Ramos (cell line): Measurements from ENCODE around the gene TMEM141.

Source experiments
- in situ Hi-C: fragments of 300-500 bp; cut with MboI; formaldehyde crosslinking; loops from one replicate; pipeline ENCODE4 v1.14.3; 2022; ENCODE audit warnings: low sequenced_read_pairs; ENCODE audit not compliant: unreplicated experiment

The TMEM141 gene

DNA sequence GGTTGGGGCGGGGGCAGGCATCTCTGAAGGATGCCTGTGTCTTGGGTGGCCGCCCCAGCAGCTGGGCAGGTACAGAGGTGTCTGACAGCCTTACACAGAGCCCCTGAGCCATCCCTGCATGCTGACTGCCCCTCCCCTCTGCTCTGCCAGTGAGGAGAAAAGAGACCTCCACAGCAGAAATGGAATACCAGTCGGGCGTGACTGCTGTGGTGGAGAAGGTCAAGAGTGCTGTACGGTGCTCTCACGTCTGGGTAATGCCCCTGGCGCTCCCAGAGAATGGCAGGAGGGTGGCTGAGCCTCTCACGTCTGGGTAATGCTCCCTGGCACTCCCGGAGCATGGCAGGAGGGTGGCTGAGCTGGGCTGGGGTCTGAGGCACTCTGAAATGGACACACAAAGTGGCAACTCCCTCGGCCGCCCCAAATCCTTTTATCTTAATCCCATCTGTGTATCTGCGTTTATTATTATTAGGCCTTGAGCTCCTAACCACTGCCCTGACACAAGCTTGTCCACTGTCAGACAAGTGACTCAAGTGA, 14.1 kb downstream of the TMEM141 start:
- in situ Hi-C loops, result no loop called here

DNA sequence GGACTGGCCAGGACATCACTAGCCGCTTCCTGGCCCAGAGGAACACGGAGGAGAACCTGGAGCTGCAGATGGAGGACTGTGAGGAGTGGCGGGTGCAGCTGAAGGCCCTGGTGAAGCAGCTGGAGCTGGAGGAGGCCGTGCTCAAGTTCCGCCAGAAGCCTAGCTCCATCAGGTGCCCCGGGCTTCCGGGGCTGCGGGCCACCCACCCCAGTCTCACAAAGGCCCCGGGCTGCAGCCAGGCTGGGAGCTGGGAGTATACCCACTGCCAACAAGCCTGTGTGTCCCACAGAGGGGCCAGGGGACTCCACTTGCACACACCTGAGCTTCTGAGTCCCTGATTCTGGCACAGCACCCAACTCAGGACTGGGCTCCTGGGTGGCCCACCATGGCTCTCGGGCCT, 14.9 kb downstream of the TMEM141 start:
- in situ Hi-C loops, result no loop called here

DNA sequence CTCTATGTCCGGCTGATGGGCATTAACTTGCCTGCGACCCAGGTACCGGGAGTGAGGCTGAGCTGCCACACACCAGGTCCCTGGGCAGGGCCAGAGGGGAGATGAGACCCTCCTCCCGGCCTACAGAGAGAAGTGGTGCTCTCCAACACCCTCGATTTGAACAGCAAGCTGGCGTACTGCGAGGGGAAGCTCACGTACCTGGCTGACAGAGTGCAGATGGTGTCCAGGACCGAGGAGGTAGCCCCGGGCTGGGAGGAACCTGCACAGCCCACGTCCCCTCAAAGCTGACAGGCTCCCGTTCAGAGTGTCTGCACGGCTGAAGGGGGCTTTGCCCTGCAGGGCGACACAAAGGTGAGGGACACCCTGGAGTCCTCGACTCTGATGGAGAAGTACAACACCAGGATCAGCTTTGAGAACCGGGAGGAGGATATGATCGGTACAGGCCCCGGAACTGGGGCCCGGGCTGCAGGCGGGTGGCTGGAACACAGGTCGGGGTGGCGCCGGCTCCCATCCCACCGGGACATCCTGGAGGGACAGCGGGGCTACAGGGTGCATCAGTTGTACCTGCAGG, 15.6 kb downstream of the TMEM141 start:
- in situ Hi-C loops, result no loop called here

DNA sequence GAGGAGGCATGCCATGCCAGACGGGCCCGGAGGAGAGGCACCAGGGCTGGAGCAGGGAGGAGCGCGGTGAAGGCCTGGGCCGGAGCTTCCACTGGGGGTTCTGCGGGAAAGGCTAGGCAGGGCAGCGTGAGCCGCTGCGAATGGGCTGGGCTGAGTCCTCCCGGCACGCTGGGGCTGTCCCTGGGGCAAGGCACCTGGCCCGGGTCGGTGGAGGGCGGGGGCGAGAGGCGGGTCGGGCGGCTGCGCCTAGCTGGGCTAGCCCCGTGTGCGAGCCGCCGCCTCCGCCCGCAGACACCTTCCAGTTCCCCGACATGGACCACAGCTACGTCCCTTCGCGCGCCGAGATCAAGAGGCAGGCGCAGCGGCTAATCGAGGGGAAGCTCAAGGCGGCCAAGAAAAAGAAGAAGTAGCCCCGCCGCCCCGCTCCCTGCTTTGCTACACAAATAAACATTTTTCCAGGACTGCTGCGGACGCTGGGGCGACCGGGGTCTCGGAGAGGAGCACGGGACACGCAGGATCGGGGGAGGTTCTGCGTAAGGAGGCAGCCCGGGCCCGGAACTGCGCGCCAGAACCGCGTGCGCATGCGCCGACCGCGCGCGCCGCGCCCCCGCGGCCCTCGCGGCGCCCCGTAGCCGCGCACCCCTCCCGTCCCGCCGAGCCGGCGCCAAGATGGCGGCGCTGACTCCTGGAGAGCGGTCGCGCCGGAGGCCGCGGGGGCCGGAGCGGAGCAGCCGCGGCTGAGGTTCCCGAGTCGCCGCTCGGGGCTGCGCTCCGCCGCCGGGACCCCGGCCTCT, 16.3 kb downstream of the TMEM141 start, which contains the start of gene RABL6:
Gene RABL6, plus strand, starts transcription at position 668 of the 794 bp plus-strand sequence. CDS start 249 bp downstream, outside the sequence.
- in situ Hi-C loops, result no loop called here

DNA sequence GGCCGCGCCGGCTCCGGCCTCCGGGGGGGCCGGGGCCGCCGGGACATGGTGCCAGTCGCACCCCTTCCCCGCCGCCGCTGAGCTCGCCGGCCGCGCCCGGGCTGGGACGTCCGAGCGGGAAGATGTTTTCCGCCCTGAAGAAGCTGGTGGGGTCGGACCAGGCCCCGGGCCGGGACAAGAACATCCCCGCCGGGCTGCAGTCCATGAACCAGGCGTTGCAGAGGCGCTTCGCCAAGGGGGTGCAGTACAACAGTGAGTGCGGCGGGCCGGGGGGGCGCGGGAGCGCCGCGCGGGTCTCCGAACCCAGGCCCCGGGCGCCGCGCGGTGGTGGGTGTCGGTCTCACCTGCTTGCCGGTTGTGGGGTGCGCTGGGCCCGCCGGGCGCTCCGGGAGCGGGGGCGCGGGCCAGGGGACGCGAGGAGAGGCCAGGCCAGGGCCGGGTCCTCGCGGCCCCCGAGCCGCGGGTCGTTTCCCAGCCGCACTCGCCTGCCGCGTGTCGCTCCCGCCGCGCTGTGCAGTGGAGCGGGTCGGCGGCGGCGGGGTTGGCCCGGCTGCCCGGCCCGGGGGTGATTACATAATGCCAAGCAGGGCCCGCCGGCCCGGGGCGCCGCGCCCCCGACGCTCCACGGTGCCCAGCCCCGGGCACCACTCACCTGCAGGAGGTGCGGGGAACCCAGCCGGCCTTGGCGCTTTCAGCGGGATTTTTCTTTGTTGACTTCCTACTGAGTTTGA, 17.1 kb downstream of the TMEM141 start:
- in situ Hi-C loops, result no loop called here

DNA sequence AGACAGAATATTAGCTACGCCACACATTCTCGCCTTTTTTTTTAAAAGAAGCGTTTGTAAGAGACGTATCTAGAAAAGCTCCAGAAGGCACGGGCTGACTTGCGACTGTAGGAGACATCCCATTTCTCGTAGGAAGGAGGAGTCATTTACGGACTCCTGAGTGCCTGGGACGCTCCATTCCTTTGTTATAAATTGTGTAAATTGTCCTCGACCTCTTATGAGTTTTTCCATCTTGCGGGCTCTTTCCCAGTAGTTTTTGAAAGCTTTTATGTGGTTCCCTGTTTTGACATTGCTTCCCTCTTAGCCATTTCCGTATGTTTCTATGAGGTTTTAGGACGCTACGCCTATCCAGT, 17.6 kb downstream of the TMEM141 start:
- in situ Hi-C loops, result no loop called here

DNA sequence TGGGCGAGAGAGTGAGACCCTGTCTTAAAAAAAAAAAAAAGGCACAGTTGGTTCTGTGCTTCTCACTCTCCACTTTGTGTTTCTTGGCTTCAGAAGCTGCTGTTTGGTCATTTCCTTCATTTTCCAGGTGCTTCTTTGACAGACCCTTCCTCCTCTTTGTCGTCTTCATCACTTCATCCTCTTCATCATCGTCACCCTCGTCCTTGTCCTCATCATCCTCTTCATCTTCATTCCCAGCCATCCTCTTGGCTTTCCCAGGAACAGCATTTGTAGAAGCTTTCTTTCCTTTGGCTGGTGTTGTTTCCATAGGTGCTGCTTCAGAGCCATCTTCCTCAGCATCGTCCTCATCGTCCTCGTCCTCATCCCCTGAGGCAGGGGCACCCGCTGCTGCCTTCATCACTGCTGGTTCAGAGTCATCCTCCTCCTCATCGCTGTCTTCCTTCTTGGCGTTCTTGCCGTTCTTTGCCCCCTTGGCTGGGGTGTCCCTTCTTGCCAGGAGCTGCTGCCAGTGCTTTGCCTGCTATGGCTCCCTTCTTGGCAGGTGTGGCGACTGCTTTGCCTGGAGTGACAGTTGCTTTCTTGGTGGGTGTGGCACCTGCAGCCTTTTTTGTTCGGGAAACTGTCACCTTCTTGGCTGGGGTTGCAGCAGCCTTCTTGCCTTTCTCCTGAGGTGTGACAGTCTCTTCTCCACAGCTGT, 23.7 kb downstream of the TMEM141 start:
- in situ Hi-C loops, result no loop called here

DNA sequence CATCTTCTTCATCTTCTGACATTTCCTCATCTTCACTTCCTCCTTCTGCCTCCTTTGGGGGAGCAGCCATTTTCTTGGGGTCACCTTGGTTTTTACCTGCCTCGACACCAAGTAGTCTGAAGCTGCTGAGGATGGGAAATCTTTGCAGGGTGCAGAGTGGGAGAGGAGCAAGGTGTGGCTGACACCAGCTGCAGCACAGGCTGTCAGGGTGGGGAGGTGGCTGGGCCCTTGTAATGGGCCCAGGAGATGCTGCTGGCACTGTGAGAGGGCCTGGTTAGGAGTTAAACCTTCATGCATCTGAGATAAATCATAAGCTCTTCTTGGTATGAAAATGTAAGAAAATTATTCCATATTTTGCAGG, 24.3 kb downstream of the TMEM141 start:
- in situ Hi-C loops, result no loop called here

DNA sequence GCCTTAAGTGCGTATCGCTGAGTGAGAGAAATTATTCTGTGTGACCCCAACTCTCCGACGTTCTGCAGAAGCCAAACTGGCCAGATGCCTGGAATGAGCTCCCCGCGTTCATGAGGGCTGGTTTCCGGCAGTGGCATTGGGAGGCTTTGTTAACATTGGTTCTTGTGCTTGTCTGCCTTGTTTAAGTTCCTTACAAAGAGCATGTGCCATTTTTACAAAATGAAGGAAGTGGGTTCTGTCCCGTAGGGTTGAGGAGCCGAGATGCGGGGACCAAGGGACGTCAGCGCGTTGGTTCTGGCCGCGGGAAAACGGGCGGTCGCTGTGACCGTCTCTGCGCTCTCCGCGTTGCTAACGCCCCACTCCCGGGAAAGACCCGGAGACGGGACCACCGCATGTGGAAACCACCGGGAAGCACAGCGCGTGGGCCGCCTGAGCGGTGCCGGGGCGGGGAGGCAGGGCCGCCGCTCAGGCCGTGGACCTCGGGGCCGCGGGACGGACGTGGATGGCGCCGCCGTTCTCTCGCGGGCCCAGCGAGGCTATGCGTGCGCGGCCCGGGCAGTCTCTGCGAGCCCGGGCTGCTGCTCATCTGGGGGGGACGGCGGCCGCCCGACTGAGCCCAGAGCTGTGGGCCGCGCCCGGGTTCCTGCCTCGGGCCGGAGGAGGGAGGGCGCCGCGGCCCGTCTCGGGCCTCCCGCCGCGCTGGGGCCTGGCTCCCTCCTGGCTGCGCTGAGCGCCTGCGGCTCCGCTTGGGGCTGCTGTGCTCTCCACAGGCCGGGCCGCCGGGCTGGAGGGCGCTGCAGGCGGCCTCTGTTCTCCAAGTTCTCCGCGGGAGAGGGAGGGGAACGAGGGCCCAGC, 30.1 kb downstream of the TMEM141 start:
- in situ Hi-C loops, result no loop called here

DNA sequence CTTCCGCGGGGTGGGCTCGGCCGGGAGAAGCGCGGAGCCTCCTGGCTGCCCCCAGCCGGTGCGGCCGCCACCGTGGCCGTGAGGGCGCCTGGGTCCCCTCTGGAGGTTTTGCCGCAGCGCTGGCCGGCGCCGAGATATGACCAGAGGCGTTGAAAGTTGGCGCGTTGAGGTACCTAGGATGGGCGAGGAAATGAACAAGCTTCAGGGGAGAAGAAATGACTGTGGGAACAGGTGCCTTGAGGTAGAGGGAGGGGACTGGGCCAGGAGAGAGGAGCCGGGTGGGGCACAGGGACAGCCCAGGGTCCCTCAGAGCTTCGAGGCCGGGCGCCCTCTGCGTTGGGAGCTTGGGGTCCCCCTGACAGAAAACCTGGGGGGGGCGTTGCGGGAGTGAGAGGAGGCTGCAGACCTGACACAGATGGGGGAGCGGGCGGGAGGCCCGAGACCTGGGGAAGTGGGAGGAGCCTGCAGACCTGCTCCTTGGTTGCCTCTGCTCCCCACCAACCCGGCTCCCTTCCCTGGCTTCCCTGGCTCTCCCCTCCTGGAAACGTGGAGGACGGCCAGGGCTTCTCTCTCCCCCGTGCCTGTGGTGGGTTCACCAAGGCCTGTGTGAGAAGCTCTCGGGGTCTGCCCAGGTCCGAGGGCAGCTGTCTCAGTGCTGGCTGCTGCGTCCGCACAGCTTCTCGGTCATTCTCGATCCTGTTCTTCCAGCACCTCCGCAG, 30.8 kb downstream of the TMEM141 start:
- in situ Hi-C loops, result no loop called here

DNA sequence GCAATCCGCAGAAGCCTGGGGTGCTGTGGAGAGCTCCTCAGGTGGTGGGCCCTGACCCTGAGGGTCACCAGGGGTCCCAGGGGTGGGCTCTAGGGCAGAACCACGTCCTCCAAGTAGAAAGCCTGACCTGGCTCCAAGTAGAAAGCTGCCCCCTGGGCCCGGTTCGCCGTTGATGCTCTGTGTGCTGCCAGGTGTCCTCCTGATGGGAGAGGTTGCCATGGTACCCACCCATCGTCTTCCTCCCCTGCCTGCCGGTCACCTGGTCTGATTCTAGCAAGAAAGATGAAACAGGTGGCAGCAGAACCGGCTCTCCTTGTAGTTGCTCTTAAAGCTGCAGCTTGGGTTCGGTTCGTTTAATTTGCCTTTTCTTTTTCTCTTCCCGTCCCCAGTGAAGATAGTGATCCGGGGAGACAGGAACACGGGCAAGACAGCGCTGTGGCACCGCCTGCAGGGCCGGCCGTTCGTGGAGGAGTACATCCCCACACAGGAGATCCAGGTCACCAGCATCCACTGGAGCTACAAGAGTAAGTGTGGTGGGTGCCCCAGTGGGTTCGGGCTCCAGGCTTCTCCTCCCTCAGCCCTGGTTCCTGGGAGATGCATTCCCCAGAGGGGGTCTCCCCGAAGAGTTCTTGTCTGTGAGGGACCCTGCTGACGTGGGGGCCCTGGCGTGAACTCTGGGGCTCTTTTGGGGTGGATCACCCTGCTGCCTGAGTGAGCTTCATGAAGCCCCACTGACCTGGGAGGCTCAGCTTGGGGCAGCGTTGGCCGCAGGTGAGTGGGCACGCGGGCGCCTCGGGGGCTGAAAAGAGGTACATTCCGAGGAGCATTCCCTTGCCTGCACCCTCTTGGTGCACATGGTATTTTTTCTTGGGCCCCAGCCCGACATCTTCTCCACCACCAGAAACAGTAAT, 32.2 kb downstream of the TMEM141 start:
- in situ Hi-C loops, result no loop called here

DNA sequence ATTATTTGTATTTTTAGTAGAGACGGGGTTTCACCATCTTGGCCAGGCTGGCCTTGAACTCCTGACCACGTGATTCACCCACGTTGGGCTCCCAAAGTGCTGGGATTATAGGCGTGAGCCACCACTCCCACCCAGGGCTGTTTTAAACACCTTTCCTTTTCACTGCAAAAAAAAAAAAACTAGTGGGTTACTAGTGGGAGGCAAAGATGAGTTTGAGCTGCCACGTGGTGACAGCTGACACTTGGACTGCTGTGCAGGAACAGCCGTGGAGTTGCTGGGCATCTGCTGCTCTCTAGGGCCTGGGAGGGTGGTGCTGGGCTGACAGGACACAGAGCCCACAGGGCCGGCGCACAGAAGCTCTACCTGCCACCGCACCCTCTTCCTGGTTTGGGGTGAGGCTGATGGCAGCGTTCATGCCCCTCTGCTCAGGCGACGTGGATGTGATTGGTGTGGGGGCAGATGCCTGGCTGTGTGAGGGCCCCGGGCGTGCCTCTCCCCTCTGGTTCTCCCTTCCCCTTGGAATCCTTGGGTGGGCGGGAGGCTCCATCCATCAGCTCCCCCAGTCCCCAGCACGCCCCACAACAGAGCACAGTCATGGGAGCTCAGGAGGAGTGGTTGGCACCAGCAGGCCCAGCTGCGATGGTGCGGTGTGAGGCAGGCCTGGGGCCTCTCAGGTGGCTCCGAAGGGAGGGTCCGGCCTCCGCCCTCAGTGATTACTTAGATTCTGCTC, 33.5 kb downstream of the TMEM141 start:
- in situ Hi-C loops, result no loop called here

DNA sequence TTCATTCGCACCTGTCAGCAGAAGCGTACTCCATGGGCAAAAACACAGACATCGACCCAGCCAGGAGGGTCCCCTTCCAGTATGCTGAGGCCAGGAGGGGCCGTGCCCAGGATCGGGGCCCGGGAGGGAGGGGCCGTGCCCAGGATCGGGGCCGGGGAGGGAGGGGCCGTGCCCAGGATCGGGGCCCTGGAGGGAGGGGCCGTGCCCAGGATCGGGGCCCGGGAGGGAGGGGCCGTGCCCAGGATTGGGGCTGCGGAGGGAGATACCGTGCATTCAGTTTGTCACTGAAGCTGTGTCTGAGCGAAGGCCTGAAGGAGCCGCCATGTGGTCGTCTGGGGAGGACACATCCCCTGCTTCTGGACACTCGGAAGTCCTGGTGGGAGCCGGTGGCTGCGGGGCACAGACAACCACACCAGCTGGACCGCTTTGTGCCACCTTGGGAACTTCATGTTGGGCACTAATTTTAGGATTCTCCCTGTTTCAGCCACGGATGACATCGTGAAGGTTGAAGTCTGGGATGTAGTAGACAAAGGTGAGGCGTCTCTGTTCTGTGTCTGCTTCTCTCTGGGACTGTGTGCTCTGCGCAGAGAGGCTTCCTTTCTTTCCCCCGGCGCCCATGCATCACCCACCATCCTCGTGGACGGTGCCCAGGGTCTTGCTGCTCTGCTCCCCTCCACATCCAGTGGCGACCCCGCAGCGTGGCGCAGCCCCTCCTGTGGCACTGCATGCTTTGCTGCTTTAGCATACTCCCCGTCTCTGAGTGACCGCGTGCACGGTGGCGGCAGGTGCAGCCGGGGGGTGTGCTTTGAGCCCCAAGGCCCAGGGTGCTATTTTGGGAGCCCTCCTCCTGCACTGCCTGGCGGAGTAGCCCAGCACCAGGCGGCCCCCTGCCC, 34.4 kb downstream of the TMEM141 start:
- in situ Hi-C loops, result no loop called here

DNA sequence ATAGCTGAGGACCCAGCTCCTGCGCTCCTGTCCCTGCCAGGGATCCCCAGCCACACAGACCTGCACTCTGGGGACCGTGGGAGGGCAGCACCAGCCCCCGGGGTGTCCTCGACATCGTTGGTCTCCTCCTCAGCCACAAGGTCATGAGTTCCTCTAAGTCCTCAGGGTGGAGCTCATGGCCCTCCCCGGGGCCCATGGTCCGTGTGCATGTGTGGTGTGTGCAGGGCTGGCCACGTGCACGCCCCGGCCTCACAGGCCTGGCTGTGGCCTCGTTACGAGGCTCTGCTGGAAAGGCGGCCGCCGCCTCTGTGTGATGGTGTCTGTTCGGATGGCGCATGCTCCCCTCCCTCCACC, 35.0 kb downstream of the TMEM141 start:
- in situ Hi-C loops, result no loop called here

DNA sequence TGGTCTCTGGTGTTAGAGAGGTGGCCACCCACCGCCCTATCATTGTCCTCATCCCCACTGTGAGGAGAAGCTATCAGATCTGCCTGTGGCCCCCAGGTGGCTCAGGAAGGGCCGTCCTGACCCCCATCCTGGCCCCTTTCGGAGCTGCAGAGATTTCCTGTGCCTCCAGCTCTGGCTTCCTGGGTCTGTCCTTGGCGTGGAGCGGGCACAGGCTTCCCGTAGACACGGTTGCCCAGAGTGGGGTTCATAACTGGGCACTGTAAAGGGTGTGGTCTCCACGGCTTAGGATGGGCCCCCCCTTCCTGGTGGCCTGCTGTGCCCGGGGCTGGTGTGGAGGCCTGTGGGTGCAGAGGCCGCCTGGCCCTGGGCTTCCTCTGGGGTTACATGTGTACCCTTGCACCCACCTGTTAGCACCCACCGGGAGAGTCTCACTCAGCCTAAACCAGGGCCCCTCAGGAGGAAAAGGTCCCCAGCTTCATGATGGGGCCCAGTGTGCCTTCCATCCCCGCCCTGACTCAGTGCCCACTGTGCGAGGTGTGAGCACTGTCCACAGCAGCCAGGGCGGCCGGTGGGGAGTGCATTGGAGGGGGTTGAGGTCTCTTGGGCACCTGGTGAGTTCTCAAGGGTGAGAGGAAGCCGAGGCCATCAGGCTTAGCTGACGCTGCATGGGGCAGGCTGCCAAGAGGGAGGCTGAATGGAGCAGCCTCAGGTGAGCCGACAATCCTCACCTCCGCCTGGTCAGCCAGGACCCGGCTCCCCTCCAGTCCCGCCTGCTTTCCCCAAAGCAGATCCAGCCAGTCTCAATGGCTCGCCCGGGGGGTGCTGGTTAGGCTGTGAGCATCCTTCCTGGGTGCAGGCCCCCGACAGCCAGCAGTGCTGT, 35.8 kb downstream of the TMEM141 start:
- in situ Hi-C loops, result no loop called here
